Measurements from ENCODE around the gene KMT5B.

GRCh38 chr11:68199295-68199987, 13.7 kb downstream of the KMT5B start:
- TF ChIP-seq CTCF (IDR thresholded peaks at IDR 0.05), result no peak
- TF ChIP-seq EZH2 (IDR thresholded peaks at IDR 0.05; ENCODE audit: borderline replicate concordance, insufficient read depth, low read depth, low read length, poor library complexity, severe bottlenecking), result no peak

Measured in B cell (primary cell).